GM15510 (cell line): Measurements from ENCODE around the gene TGM2.

Source experiments
- POLR2A ChIP-seq: IDR thresholded peaks from 3 replicates; pipeline ENCODE4 v1.6.1; 2011; ENCODE audit warnings: borderline replicate concordance; ENCODE audit not compliant: insufficient read length; ENCODE audit errors: extremely low read depth

Gene TGM2

DNA sequence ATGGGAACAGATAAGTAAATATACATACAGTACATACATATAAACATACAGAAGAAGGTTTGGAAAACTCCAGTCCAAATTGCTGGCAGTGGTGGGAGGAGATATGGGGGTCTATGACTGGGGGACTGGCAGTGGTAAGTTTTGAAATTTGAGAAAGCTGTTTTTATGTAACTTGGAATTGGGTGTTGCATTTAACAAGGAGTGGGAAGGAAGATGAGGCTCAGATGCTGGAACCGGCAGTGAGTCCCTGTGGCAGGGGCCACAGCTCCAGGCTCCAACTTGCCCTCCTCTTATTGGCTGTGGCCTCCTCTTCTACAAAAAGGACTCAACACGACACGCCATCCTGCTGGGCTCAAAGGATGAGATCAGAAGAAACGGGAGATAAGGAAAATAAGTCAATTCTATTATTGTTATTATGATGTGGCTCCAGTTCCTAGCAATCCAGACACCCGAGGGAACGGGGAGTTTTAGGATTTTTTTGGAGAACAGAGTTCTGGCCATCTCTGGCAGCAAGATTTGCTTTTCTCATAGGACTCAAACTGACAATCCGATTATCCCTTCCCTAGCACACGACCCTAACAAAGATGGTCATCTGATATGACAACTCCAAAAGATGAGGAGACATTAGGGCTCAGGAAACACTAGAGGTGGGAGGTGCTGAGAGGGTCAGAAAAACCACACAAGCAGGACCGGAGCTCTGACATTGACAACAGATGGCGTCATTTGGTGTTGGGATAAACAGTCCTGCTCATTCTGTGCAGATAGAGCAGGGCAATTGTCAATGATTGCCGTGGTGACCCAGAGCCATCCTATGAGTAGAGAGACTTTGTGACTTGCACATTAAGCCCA, 6.0 kb upstream of the TGM2 start:
- no peak for TF ChIP-seq POLR2A

DNA sequence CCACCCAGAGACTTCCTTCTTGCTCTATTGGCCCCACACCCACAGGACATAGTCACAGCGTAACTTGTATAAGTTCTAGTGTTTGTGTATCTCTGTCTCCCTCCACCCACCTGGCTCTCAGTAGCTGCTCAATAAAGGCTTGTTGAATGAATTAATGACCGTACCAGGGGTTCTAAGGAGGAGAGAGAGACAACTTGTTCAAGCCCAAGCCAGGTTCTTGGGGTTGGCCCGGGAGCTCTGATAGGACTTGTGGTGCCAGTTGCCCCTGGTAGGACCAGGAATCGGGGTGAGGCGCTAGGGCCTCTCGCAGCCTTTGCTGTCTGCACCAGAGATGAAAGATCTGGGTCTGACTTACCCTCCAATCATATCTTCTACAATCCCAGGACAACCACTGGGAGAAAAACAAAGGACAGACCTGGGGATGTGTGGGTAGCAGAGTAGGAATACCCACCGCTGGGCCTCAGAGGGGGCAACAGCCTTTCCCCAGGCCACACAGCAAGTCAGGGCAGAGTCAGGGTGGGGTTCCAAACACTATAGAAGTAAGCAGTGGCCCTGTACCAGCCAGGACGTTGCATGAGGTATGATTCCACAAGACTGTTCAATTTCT, 5.3 kb upstream of the TGM2 start:
- TF ChIP-seq POLR2A, result no peak

DNA sequence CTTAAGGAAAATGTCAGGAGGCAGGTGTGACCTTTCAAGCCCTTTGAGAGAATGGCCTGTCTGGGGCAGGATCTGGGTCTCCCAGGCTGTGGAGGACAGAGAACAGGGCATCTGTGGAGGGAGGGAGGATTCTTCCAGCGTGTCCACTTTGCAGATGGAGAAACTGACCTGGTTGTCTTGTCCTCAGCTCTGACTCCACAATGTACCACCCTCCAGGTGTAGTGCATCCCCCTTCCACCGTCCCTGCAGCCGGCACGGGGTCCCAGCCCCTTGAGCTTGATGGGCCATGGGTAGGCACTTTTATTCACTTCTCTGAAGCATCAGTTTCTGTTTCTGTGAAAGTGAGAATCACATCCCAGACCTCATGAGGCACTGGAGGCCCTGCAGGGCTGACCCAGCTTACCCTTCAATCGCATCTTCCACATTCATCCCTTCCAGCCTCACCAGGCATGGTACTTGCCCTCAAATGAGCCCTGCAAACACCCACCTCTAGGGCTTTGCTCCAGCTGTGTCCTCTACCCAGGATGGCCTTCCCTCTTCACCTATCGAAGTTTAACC, 4.6 kb upstream of the TGM2 start:
- TF ChIP-seq POLR2A, result no peak

DNA sequence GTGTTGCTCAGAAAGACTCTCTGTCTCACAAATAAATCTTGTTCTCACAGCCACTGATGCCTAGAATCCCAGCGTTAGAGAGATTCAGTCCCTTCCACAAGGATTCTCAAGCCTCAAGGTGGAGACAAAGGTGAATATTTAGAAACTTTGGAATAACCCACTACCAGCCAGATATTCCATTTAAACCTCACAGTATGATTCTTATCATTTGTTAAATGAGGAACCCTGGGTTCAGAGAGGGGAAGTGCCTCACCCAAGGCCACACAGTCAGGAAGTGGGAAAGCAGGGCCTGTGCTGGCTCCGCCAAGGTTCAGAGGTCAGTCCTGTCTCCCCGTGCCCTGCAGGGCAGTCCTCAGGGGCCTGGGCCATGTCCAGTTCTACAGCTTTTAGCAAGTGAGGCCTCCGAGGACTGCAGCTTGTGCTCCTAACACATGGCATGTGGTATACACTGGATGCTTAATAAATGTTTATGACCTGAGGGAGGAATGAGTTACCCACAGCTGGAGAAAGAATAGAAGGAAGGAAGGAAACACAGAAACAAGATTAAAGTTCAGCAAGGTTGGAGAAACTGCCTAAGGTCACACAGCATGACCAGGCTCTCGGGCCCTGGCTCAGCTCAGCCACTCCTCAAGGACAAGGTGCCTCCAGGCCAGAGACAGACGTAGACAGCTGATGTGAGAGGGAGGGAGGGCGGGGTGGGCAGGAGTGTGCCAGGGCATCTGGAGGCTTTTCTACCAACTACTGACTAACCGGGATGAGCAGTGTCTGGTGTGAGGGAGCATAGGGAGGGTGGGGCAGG, 3.9 kb upstream of the TGM2 start:
- TF ChIP-seq POLR2A, result no peak

DNA sequence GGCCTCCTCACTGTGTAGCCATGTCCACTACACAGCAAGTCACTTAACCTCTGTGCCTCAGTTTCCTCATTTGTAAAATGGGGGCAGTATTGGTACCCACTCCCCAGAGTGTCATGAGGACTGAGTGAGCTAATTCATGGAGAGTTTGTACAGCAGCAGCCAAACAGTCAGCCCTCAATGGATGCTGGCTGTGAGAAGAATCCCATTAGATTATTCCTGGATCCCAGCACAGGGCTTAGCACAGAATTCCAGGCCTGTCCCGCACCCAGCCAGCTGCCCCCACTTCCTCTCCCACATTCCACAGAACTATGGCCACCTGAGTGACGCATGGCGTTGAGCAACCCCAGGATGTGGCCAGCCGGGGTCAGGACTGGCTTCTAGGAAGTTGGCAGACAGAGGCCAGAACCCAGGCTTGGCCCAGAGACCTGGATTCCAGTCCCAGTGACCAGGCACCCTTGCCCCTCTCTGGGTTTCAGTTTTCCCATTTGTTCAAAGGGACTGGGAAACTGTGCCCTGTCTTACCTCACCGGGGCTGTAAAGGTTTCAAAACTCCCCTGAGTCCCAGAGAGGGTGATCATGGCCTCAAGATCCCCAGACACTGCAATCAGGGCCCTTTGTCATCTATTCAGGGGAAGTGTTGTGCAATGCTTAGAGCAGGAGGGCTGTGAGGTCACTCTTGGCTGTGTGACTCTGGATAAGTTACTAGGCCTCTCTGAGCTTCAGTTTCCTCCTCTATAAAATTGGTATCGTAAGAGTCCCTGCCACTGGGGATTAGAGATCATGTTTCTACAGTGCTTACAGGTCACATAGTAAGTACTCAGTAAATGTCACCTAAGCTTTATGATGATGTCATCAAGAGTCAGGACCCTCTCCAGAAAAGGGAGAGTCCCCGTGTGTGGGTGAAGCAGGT, 3.0 kb upstream of the TGM2 start:
- TF ChIP-seq POLR2A, result no peak

DNA sequence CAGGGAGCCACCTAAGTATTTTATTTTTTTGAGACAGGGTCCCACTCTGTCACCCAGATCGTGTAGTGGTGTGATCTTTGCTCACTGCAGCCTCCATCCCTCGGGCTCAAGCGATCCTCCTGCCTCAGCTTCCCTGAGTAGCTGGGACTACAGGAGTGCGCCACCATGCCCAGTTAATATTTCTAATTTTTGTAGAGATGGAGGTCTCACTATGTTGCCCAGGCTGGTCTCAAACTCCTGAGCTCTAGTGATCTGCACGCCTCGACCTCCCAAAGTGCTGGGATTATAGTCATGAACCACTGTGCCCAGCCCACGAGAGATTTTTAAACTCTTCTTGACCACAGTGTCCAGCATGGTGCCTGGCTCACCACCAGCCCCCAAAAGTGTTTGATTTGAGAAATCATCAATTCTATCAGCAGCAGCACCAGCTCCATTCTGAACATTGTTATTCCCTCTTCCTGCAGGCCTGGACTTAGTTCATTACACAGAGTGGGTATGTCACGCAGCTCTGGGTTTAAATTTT, 2.3 kb upstream of the TGM2 start:
- TF ChIP-seq POLR2A, result no peak

DNA sequence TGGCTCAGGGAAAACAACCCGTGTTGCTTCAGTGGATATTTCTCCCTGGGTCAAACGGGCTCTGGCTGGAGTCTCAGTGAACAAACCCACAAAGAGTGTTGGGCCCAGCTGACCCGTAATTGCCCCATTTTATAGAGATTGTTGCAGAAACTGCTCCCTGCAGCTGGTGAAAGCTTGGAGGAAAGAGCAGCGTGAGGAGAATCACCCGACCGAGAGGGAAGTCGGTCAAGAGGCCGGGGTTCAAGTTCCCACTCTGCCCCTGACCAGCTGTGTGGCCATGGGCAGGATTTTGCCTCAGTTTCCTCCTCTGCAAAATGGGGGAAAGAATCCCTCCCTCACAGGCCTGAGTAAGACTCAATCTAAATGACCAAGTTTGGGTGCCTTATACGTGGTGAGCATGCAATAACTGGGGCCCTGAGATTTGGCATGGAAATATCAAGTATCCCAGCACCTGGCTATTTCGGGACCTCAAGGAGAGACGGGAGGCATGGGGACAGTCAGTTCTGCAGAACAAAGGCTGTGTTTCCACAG, 1.7 kb upstream of the TGM2 start:
- no peak for TF ChIP-seq POLR2A

DNA sequence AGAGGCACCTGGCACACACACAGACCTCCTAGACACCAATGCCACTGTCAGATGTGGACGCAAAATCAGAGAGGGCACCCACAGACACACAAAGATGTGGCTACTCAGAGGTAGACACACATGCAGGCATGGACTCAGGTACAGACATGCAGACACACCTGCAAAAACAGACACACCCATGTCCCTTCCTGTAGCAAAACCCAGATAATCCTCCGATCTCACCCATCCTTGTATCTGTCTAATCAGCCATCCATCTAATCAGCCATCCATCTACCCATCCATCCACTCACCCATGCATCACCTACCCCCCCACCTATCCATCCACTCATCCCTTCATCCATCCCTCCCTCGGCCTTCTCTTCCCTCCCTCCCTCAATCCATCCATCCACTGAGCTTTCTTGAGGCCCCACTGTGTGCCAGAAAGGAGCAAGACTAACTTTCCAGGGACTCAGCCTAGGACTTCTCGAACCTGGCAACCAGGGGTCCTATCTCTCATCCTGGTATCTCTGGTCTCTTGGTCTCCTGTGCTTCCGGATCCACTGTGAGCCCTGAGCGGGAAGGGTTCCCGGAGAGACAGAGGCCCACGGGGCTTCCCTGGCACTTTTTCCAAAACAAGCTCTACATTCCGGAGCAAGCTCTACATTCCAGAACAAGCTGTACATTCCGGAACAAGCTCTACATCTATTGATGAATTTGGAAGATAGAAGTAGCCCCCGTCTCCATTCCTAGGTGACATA, 1.1 kb upstream of the TGM2 start:
- TF ChIP-seq POLR2A, result no peak

DNA sequence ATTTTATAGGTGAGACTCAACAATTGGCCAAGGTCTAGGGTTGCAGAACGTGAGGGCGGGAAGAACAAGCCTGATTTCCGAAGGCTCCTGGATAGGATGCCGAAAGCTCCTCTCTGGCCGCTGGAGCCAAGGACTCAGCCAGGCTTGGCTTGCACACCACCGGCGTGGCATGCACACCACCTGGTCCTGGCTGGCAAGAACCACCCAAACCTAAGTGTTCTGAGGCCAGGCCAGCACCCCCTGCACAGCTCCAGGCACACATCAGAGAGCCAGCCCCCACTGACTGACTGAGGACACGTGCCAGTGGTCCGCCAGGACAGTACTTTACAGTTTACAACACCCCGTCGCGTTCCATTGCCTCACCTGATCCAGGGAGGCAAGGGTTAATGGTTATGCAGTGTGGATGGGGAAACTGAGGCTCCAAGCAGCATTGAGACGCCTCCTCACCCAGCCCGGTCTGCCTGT, 414 bp downstream of the TGM2 start:
- TF ChIP-seq POLR2A, result no peak

DNA sequence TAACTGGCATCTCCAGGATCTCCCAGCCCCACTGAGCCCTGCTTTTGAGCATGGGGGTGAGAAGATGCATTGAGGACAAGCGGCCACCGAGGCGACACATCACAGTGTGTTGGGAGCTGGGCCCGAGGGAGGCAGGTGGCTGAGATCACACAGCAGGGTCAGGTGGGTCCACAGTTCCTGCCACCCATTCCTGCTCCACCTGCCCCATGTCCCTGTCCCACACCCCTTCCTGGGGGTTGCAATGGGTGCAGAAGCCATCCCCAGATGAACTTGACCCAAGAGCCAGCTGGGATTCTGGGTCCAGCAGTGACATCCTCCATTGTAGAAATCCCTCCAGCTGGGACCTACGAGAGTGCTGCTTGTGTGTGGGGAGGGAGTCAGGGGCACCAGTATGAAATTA, 1.0 kb downstream of the TGM2 start:
- no peak for TF ChIP-seq POLR2A

DNA sequence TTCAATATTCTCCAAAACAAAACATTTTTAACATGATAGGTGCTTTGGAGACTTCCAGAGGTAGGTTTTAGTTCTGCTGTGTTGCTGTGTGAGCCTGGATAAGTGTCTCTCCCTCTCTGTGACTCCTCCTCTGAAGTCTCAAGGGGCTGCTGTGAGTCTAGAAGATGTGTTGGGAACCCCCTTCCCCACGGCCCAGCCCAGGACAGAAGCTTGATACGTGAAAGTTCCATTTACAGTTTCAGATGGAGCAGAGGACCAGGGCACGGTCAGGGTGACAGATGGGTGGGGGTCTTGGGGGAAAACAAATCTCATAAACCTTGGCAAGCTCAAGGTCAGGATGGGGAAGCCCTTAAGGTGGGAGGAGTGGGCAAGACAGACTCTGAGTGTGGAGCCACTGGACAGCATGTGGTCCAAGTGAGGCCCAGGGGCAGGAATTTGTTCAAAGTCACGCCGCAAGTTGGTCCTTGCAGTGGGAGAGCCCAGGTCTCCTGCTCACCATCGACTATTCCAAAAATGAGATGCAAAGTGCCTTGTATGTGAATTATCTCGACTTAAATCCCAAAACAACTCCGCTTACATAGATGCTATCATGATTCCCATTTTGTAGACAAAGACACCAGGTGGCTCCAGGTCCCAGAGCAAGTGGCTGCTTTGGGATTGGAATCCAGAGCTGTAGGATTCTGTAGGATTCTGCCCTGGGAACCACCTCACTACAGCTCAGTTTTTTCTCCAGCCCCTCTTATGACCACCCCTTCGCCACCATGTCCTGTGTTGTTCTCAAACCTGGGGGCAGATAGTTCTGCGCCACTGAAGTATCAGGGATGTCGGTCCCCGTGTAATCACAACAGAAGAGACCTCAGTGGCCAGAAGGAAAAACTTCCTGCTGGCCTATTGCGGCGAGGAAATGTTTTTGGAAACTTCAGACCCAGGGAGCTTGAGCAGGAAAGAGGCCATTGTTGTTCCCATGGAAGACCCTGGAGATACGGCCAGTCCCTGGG, 1.9 kb downstream of the TGM2 start:
- no peak for TF ChIP-seq POLR2A

DNA sequence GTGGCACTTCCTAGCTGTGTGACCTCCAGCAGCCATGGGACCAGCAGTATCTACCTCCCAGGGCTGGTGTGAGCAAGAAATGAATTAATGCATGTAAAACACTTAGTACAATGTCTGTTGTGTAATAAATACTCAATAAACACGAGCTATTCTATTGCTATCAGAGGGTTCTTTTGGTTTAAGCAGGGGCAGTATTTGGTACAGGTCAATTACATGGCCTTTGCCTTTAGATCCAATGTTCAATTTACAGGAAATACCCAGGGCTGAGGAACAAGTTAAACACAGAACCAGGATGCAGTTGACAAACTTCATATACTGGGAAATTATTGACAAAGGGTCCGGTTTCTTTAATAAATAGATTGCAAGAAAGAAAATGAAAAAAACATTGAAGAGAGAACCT, 2.9 kb downstream of the TGM2 start:
- TF ChIP-seq POLR2A, result no peak
